Esophagus muscularis mucosa (tissue), 3 donors: Measurements from ENCODE around the gene ZNF124.

Experiments
- CTCF ChIP-seq, 3 experiments: fragments of 200-600 bp in 2 of 3; fragments of 450-650 bp in 1 of 3; sonication (generic) in 2 of 3; IDR thresholded peaks; one replicate each; pipeline ENCODE4 v1.5.1; 2017 to 2019; ENCODE audit warnings: antibody characterized with exemption in 3 of 3, mild to moderate bottlenecking in 2 of 3, moderate library complexity in 1 of 3
- POLR2A ChIP-seq: fragments of 450-650 bp; IDR thresholded peaks from one replicate; pipeline ENCODE4 v1.6.1; 2017; ENCODE audit warnings: antibody characterized with exemption, moderate library complexity, mild to moderate bottlenecking, low read depth

GRCh38 chr1:247105966-247106365 lies 65.9 kb downstream of the ZNF124 start:
- TF ChIP-seq CTCF (IDR thresholded peaks at IDR 0.05) (no peak), POLR2A (no peak)
